ENCODE measurements around the gene PRKD1.
A peak's percentile ranks its signal among the peaks of the same experiment; 100 is the strongest.
"Not testable (repeated sequence)": the region's sequence is repeated elsewhere in the genome, so short reads cannot be mapped to it uniquely, and the experiment has no call there.

The PRKD1 gene

DNA sequence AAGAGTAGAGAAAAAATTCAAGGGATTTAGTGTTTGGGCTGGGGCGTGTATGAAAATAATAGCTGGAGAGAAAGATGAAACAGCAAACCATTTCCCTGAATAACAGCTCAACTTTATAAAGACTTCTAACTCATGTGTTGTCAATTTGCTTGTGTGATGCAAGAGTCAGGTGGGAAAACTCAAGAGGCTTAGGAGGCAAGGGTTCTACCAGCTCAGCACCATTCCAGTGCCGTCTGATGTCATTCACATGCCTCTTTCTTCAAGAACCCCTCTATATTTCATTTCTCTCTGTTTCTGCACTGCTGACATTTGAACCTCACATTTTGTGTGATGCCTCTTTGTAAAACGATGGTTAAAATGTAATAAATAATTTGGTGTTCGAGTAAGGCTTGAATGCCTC lies 192.2 kb downstream of the PRKD1 start:
- no peaks in the 10 kb centered on the region for H3K4me1 ChIP-seq (ENCODE audit: control extremely low read depth in 1 of 4, control insufficient read depth in 4 of 4, insufficient read depth in 4 of 4, low read length in 3 of 4)
- POLR2A ChIA-PET, result no interaction called here
- no peaks in the 10 kb centered on the region for H3K9me3 ChIP-seq (ENCODE audit: control extremely low read depth in 1 of 5, control insufficient read depth in 4 of 5, insufficient read depth in 2 of 5, low read depth in 1 of 5, low read length in 4 of 5)
- CTCF ChIA-PET, result no interaction called here
- no CpG with 5 or more reads among the region's 4 CpGs for WGBS (ENCODE audit: insufficient coverage)
- no peaks in the 10 kb centered on the region for H3K36me3 ChIP-seq (ENCODE audit: control insufficient read depth in 4 of 4, insufficient read depth in 4 of 4, low read length in 3 of 4)
- H3K27ac ChIP-seq (ENCODE audit: insufficient read depth in 1 of 2, low read depth in 1 of 2, low read length in 2 of 2, poor library complexity in 1 of 2, severe bottlenecking in 2 of 2), result no peak overlapping the region
- DNase-seq, result no peak
- H3K4me3 ChIP-seq (ENCODE audit: control insufficient read depth in 1 of 7, extremely low read depth in 1 of 7, insufficient read depth in 4 of 7, low read depth in 2 of 7, low read length in 6 of 7), result no peak overlapping the region
- H3K27me3 ChIP-seq (replicated peaks in 2 of 5; ENCODE audit: control insufficient read depth in 4 of 5, insufficient read depth in 5 of 5, low read length in 4 of 5), result no peaks in the 10 kb centered on the region

GRCh38 chr14:29734732-29735131 lies 192.9 kb downstream of the PRKD1 start:
- Histone ChIP-seq H3K27ac (ENCODE audit: insufficient read depth in 1 of 2, low read depth in 1 of 2, low read length in 2 of 2, poor library complexity in 1 of 2, severe bottlenecking in 2 of 2) (no peak overlapping the region), H3K4me3 (ENCODE audit: control insufficient read depth in 1 of 7, extremely low read depth in 1 of 7, insufficient read depth in 4 of 7, low read depth in 2 of 7, low read length in 6 of 7) (no peak overlapping the region), H3K36me3 (ENCODE audit: control insufficient read depth in 4 of 4, insufficient read depth in 4 of 4, low read length in 3 of 4) (no peaks in the 10 kb centered on the region), H3K27me3 (replicated peaks in 2 of 5; ENCODE audit: control insufficient read depth in 4 of 5, insufficient read depth in 5 of 5, low read length in 4 of 5) (no peaks in the 10 kb centered on the region), H3K9me3 (ENCODE audit: control extremely low read depth in 1 of 5, control insufficient read depth in 4 of 5, insufficient read depth in 2 of 5, low read depth in 1 of 5, low read length in 4 of 5) (no peaks in the 10 kb centered on the region), H3K4me1 (ENCODE audit: control extremely low read depth in 1 of 4, control insufficient read depth in 4 of 4, insufficient read depth in 4 of 4, low read length in 3 of 4) (no peaks in the 10 kb centered on the region)
- POLR2A ChIA-PET, result no interaction called here
- CTCF ChIA-PET, result no interaction called here
- DNase-seq, result no peak
- WGBS (ENCODE audit: insufficient coverage), result no CpG with 5 or more reads among the region's 1 CpG

DNA sequence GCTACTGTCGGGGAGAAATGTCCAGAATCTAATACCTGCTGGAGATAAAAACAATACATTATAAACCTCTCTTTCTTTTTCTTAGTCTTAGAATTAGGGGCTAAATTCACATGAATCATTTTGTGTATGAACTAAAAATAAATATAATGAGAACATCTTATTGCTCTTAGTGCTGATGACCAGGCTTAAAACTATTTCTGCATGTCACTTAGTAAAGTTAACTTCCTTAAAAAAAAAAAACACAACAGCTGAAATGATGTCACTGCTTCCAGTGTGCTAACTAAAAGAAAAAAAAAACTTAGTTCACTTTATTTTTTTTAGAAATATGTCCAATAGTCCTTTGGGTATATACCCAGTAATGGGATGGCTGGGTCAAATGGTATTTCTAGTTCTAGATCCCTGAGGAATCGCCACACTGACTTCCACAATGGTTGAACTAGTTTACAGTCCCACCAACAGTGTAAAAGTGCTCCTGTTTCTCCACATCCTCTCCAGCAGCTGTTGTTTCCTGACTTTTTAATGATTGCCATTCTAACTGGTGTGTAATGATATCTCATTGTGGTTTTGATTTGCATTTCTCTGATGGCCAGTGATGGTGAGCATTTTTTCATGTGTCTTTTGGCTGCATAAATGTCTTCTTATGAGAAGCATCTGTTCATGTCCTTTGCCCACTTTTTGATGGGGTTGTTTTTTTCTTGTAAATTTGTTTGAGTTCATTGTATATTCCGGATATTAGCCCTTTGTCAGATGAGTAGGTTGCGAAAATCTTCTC lies 200.9 kb downstream of the PRKD1 start:
- H3K36me3 ChIP-seq (ENCODE audit: control insufficient read depth in 4 of 4, insufficient read depth in 4 of 4, low read length in 3 of 4); H3K4me1 ChIP-seq (ENCODE audit: control extremely low read depth in 1 of 4, control insufficient read depth in 4 of 4, insufficient read depth in 4 of 4, low read length in 3 of 4); H3K27ac ChIP-seq (ENCODE audit: insufficient read depth in 1 of 2, low read depth in 1 of 2, low read length in 2 of 2, poor library complexity in 1 of 2, severe bottlenecking in 2 of 2); H3K4me3 ChIP-seq (ENCODE audit: control insufficient read depth in 1 of 7, extremely low read depth in 1 of 7, insufficient read depth in 4 of 7, low read depth in 2 of 7, low read length in 6 of 7); POLR2A ChIA-PET; H3K9me3 ChIP-seq (ENCODE audit: control extremely low read depth in 1 of 5, control insufficient read depth in 4 of 5, insufficient read depth in 2 of 5, low read depth in 1 of 5, low read length in 4 of 5); CTCF ChIA-PET; H3K27me3 ChIP-seq (replicated peaks in 2 of 5; ENCODE audit: control insufficient read depth in 4 of 5, insufficient read depth in 5 of 5, low read length in 4 of 5): not testable (repeated sequence)
- WGBS (ENCODE audit: insufficient coverage), result 100% methylated on average over 1 of the region's 4 CpGs
- peak in 2 of 3 donors; percentile 5 to 49 for DNase-seq

GRCh38 chr14:29724991-29725390 lies 202.7 kb downstream of the PRKD1 start:
- ChIA-PET POLR2A (no interaction called here), CTCF (interaction anchor here (0.6 kb wide), 1 partner anchor 1240 kb away, joined by 3 read pairs; no protein-coding TSS in a partner anchor)
- no peak overlapping the region for H3K27ac ChIP-seq (ENCODE audit: insufficient read depth in 1 of 2, low read depth in 1 of 2, low read length in 2 of 2, poor library complexity in 1 of 2, severe bottlenecking in 2 of 2)
- H3K4me3 ChIP-seq (ENCODE audit: control insufficient read depth in 1 of 7, extremely low read depth in 1 of 7, insufficient read depth in 4 of 7, low read depth in 2 of 7, low read length in 6 of 7), result no peak overlapping the region
- H3K9me3 ChIP-seq (ENCODE audit: control extremely low read depth in 1 of 5, control insufficient read depth in 4 of 5, insufficient read depth in 2 of 5, low read depth in 1 of 5, low read length in 4 of 5), result no peaks in the 10 kb centered on the region
- no peaks in the 10 kb centered on the region for H3K4me1 ChIP-seq (ENCODE audit: control extremely low read depth in 1 of 4, control insufficient read depth in 4 of 4, insufficient read depth in 4 of 4, low read length in 3 of 4)
- no peaks in the 10 kb centered on the region for H3K36me3 ChIP-seq (ENCODE audit: control insufficient read depth in 4 of 4, insufficient read depth in 4 of 4, low read length in 3 of 4)
- DNase-seq, result no peak
- H3K27me3 ChIP-seq (replicated peaks in 2 of 5; ENCODE audit: control insufficient read depth in 4 of 5, insufficient read depth in 5 of 5, low read length in 4 of 5), result no peaks in the 10 kb centered on the region
- WGBS (ENCODE audit: insufficient coverage), result 92% methylated on average over 3 of the region's 3 CpGs

DNA sequence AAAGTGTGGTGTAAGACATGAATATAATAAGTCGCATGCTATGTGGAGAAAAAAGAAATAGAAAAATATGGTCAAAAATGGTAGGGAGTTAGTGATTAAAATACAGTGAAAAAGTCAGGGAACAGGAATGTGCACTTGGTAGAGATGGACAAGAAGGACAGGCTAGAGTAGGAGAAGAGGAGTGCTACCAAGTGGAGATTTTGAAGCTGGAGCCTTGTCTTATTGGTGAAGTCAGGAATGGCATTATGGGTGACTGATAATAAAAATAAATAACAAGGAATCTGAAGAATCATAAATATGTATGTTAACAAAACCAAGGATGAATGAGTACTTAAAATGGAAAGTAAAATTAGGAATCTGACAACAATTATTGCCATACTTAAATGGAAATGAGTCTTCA lies 204.8 kb downstream of the PRKD1 start:
- no peaks in the 10 kb centered on the region for H3K4me1 ChIP-seq (ENCODE audit: control extremely low read depth in 1 of 4, control insufficient read depth in 4 of 4, insufficient read depth in 4 of 4, low read length in 3 of 4)
- DNase-seq, result no peak
- no peaks in the 10 kb centered on the region for H3K27me3 ChIP-seq (replicated peaks in 2 of 5; ENCODE audit: control insufficient read depth in 4 of 5, insufficient read depth in 5 of 5, low read length in 4 of 5)
- 88% methylated on average over 1 of the region's 1 CpG for WGBS (ENCODE audit: insufficient coverage)
- H3K4me3 ChIP-seq (ENCODE audit: control insufficient read depth in 1 of 7, extremely low read depth in 1 of 7, insufficient read depth in 4 of 7, low read depth in 2 of 7, low read length in 6 of 7), result no peak overlapping the region
- no peaks in the 10 kb centered on the region for H3K9me3 ChIP-seq (ENCODE audit: control extremely low read depth in 1 of 5, control insufficient read depth in 4 of 5, insufficient read depth in 2 of 5, low read depth in 1 of 5, low read length in 4 of 5)
- POLR2A ChIA-PET, result no interaction called here
- CTCF ChIA-PET, result no interaction called here
- H3K36me3 ChIP-seq (ENCODE audit: control insufficient read depth in 4 of 4, insufficient read depth in 4 of 4, low read length in 3 of 4), result no peaks in the 10 kb centered on the region
- no peak overlapping the region for H3K27ac ChIP-seq (ENCODE audit: insufficient read depth in 1 of 2, low read depth in 1 of 2, low read length in 2 of 2, poor library complexity in 1 of 2, severe bottlenecking in 2 of 2)

- Histone ChIP-seq H3K36me3 (ENCODE audit: control insufficient read depth in 4 of 4, insufficient read depth in 4 of 4, low read length in 3 of 4) (no peaks in the 10 kb centered on the region), H3K4me3 (ENCODE audit: control insufficient read depth in 1 of 7, extremely low read depth in 1 of 7, insufficient read depth in 4 of 7, low read depth in 2 of 7, low read length in 6 of 7) (no peak overlapping the region), H3K27me3 (replicated peaks in 2 of 5; ENCODE audit: control insufficient read depth in 4 of 5, insufficient read depth in 5 of 5, low read length in 4 of 5) (no peaks in the 10 kb centered on the region), H3K4me1 (ENCODE audit: control extremely low read depth in 1 of 4, control insufficient read depth in 4 of 4, insufficient read depth in 4 of 4, low read length in 3 of 4) (no peaks in the 10 kb centered on the region), H3K27ac (ENCODE audit: insufficient read depth in 1 of 2, low read depth in 1 of 2, low read length in 2 of 2, poor library complexity in 1 of 2, severe bottlenecking in 2 of 2) (no peak overlapping the region), H3K9me3 (ENCODE audit: control extremely low read depth in 1 of 5, control insufficient read depth in 4 of 5, insufficient read depth in 2 of 5, low read depth in 1 of 5, low read length in 4 of 5) (no peaks in the 10 kb centered on the region)
- ChIA-PET POLR2A (no interaction called here), CTCF (no interaction called here)
- WGBS (ENCODE audit: insufficient coverage), result 86% methylated on average over 1 of the region's 2 CpGs
- DNase-seq, result no peak
Measured at GRCh38 chr14:29721586-29721985, 206.1 kb downstream of the PRKD1 start.

- no peaks in the 10 kb centered on the region for H3K9me3 ChIP-seq (ENCODE audit: control extremely low read depth in 1 of 5, control insufficient read depth in 4 of 5, insufficient read depth in 2 of 5, low read depth in 1 of 5, low read length in 4 of 5)
- no peaks in the 10 kb centered on the region for H3K27me3 ChIP-seq (replicated peaks in 2 of 5; ENCODE audit: control insufficient read depth in 4 of 5, insufficient read depth in 5 of 5, low read length in 4 of 5)
- no CpG with 5 or more reads among the region's 5 CpGs for WGBS (ENCODE audit: insufficient coverage)
- H3K4me1 ChIP-seq (ENCODE audit: control extremely low read depth in 1 of 4, control insufficient read depth in 4 of 4, insufficient read depth in 4 of 4, low read length in 3 of 4), result no peaks in the 10 kb centered on the region
- POLR2A ChIA-PET, result no interaction called here
- no peak for DNase-seq
- H3K36me3 ChIP-seq (ENCODE audit: control insufficient read depth in 4 of 4, insufficient read depth in 4 of 4, low read length in 3 of 4), result no peaks in the 10 kb centered on the region
- no peak overlapping the region for H3K27ac ChIP-seq (ENCODE audit: insufficient read depth in 1 of 2, low read depth in 1 of 2, low read length in 2 of 2, poor library complexity in 1 of 2, severe bottlenecking in 2 of 2)
- H3K4me3 ChIP-seq (ENCODE audit: control insufficient read depth in 1 of 7, extremely low read depth in 1 of 7, insufficient read depth in 4 of 7, low read depth in 2 of 7, low read length in 6 of 7), result no peak overlapping the region
- CTCF ChIA-PET, result no interaction called here
Measured at GRCh38 chr14:29717901-29718300, 209.7 kb downstream of the PRKD1 start.

All from common myeloid progenitor, CD34-positive (primary cell).